Osteoblast (primary cell): ENCODE measurements around the gene AKR1B15. TPM values are rescaled to one million over a fixed set of nuclear protein-coding genes. Genes with fewer than 3 reads are reported as not detected.

Experiments used
- DNase-seq: peaks from one replicate; pipeline ENCODE4 v3.0.0; 2011; ENCODE audit warnings: low spot score, mixed read lengths; ENCODE audit not compliant: insufficient read length; ENCODE audit errors: missing footprints
- H2AFZ ChIP-seq: 2 replicates; pipeline ENCODE4 v1.6.0; 2011; ENCODE audit warnings: mild to moderate bottlenecking, low read length
- H3K27ac ChIP-seq: 2 replicates; pipeline ENCODE4 v1.5.1; 2011; ENCODE audit warnings: mild to moderate bottlenecking, low read depth, low read length, moderate library complexity
- H3K27me3 ChIP-seq: 2 replicates; pipeline ENCODE4 v1.6.0; 2012; ENCODE audit warnings: mild to moderate bottlenecking, control low read depth, inconsistent platforms, low read length, moderate library complexity; ENCODE audit not compliant: insufficient read depth
- H3K36me3 ChIP-seq: 2 replicates; pipeline ENCODE4 v1.5.1; 2011; ENCODE audit warnings: mild to moderate bottlenecking, low read length, control low read depth, moderate library complexity; ENCODE audit not compliant: insufficient read depth
- H3K4me1 ChIP-seq: 2 replicates; pipeline ENCODE4 v1.5.1; 2011; ENCODE audit warnings: mild to moderate bottlenecking, low read length, control low read depth, moderate library complexity; ENCODE audit not compliant: insufficient read depth
- H3K4me2 ChIP-seq: 2 replicates; pipeline ENCODE4 v1.6.0; 2011; ENCODE audit warnings: mild to moderate bottlenecking, low read length; ENCODE audit not compliant: insufficient read depth
- H3K4me3 ChIP-seq: fragments of 200-600 bp; sonication (generic); 3 replicates; pipeline ENCODE4 v1.5.1; 2012; ENCODE audit warnings: mild to moderate bottlenecking, low read length, inconsistent platforms; ENCODE audit not compliant: insufficient read depth
- H3K79me2 ChIP-seq: 2 replicates; pipeline ENCODE4 v1.6.0; 2012; ENCODE audit warnings: mild to moderate bottlenecking, low read length, control low read depth, inconsistent platforms; ENCODE audit not compliant: insufficient read depth
- H3K9me3 ChIP-seq: 2 replicates; pipeline ENCODE4 v1.5.1; 2011; ENCODE audit warnings: low read depth, low read length, control low read depth
- H4K20me1 ChIP-seq: 2 replicates; pipeline ENCODE4 v1.6.0; 2012; ENCODE audit warnings: mild to moderate bottlenecking, low read length, control low read depth; ENCODE audit not compliant: insufficient read depth
- CTCF ChIP-seq: IDR thresholded peaks from 2 replicates; pipeline ENCODE4 v1.5.1; 2011; ENCODE audit warnings: mild to moderate bottlenecking, low read depth, low read length, moderate library complexity; ENCODE audit errors: extremely low read depth
- total RNA-seq: library from RNA; depleted of rRNA; stranded (reverse); fragments of >200 nt; gene quantifications from 2 replicates; pipeline ENCODE4 v1.2.3, GENCODE V29; 2012

Gene AKR1B15
- total RNA-seq, 1 donor = 0.36 TPM

- peaks cover 13% of the 10 kb centered on the region for H3K27me3 ChIP-seq
- H3K79me2 ChIP-seq = no peaks in the 10 kb centered on the region
- H3K4me1 ChIP-seq = peaks cover 7% of the 10 kb centered on the region
- no peak for DNase-seq
- no peak for TF ChIP-seq CTCF
- no peaks in the 10 kb centered on the region for H3K9me3 ChIP-seq
- H3K4me2 ChIP-seq = no peak overlapping the region
- H3K4me3 ChIP-seq = no peak overlapping the region
- H2AFZ ChIP-seq = no peak overlapping the region
- H3K36me3 ChIP-seq = no peaks in the 10 kb centered on the region
- no peaks in the 10 kb centered on the region for H4K20me1 ChIP-seq
- H3K27ac ChIP-seq = no peak overlapping the region
Observed at GRCh38 chr7:134585897-134586296, 37.0 kb downstream of the AKR1B15 start.

GRCh38 chr7:134587750-134588149 is 38.8 kb downstream of the AKR1B15 start:
- Histone ChIP-seq H3K27ac (no peak overlapping the region), H3K79me2 (no peaks in the 10 kb centered on the region), H3K36me3 (no peaks in the 10 kb centered on the region), H3K9me3 (no peaks in the 10 kb centered on the region), H2AFZ (no peak overlapping the region), H3K27me3 (peaks cover 10% of the 10 kb centered on the region), H4K20me1 (no peaks in the 10 kb centered on the region), H3K4me2 (no peak overlapping the region), H3K4me3 (no peak overlapping the region), H3K4me1 (peaks cover 7% of the 10 kb centered on the region)
- no peak for DNase-seq
- no peak for TF ChIP-seq CTCF

DNA sequence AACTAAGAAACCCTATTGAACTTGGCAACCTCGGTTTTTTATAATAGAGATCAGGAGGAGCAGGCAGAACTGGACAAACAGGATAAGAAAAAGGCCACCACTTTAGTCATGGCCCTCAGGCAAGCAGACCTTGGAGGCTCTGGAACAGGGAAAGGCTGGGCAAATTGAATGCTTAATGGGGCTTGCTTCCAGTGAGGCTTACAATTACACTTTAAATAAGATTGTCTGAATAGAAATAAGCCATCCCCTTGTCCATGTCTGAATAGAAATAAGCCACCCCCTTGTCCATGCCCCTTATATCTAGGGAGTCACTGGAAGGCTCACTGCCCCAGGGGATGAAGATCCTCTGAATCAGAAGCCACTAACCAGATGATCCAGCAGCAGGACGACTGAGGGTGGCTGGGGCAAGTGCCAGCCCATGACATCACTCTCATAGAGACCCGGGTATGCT is 40.6 kb downstream of the AKR1B15 start:
- H3K79me2 ChIP-seq = no peaks in the 10 kb centered on the region
- H3K9me3 ChIP-seq = no peaks in the 10 kb centered on the region
- H2AFZ ChIP-seq = peak overlapping the region; percentile 29
- H3K4me3 ChIP-seq = no peak overlapping the region
- DNase-seq = no peak
- H3K27me3 ChIP-seq = no peaks in the 10 kb centered on the region
- H3K4me2 ChIP-seq = no peak overlapping the region
- H3K36me3 ChIP-seq = no peaks in the 10 kb centered on the region
- no peak for TF ChIP-seq CTCF
- H4K20me1 ChIP-seq = no peaks in the 10 kb centered on the region
- no peak overlapping the region for H3K27ac ChIP-seq
- peaks cover 21% of the 10 kb centered on the region for H3K4me1 ChIP-seq

DNA sequence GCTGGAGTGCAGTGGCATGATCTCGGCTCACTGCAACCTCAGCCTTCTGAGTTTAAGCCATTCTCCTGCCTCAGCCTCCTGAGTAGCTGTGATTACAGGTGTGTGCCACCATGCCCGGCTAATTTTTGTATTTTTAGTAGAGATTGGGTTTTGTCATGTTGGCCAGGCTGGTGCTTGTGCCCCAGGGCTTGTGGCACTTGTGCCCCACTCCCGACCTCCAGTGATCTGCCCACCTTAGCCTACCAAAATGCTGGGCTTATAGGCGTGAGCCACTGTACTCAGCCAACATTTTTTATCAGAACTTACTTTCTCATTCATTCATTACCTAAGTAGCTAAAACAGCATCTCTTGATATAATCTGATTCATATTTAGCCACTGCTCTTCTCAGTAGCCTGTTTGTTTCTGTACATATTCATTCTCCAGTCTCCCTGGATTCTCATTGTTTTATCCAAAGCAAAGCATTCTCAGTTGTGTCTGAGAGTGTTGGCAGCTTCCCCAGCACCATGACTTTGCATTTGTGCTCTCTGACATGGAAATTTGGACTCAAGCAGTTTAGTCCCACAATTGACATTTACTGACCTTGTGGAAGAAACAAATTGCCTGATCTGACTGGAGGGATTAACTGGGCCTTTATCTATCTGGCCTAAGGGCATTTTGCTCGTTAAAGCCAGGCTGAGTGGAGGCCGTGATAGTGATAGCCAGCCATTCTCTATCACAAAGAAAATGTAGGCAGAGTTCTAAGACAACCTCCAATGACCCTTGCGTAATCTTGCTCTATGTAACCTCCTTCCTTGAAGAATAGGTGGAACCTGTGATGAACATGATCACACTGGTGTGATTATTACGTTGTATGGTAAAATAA is 44.9 kb downstream of the AKR1B15 start:
- Histone ChIP-seq H3K4me1 (peaks cover 26% of the 10 kb centered on the region), H3K4me2 (peak overlapping the region; percentile 3), H3K4me3 (no peak overlapping the region), H3K27ac (peak overlapping the region; percentile 94), H4K20me1 (no peaks in the 10 kb centered on the region), H3K79me2 (no peaks in the 10 kb centered on the region), H2AFZ (peak overlapping the region; percentile 65), H3K9me3 (no peaks in the 10 kb centered on the region), H3K27me3 (no peaks in the 10 kb centered on the region), H3K36me3 (no peaks in the 10 kb centered on the region)
- no peak for DNase-seq
- TF ChIP-seq CTCF = no peak
